ENCODE results near the gene HECW1. TPM values are rescaled to one million over a fixed set of nuclear protein-coding genes. Genes with fewer than 3 reads are reported as not detected.
A peak's percentile ranks its signal among the peaks of the same experiment; 100 is the strongest.

HECW1 gene
- total and polyA plus RNA-seq, 2 of the 8 experiments (the other 6 are each of a cell fraction or from before 2014, with no cell fraction given) = 2.9 to 12.7 TPM

DNA sequence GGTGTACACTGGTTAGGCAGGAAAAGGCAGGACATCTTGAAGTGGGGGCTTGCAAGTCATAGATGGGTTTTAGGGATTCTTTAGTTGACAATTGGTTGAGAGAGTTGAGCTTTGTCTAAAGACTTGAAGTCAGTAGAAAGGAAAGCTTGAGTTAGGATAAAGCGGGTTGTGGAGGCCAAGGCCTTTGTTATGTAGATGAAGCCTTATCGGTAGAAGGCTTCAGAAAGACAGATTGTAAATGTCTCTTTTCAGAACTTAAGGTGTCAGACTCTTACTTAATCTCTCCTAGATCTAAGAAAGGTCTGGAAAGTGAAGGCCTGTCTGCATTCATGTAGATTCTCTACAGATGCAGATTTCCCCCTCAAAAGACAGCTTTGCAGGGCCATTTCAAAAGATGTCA lies 177.4 kb downstream of the HECW1 start:
- CTCF ChIA-PET (ENCODE audit: partially characterized antibody) = interaction anchor here (1.2 to 2.1 kb wide), 5 partner anchors 10 to 349 kb away, joined by 3 to 7 read pairs (median 5); no protein-coding TSS in a partner anchor
- 30% methylated on average over 2 of the region's 2 CpGs; no CpG with 5 or more reads in 1 of the 2 experiments for WGBS, 2 experiments (ENCODE audit: extremely low coverage in 1 of 2, insufficient coverage in 1 of 2, insufficient read length in 1 of 2, insufficient replicate concordance in 2 of 2, low coverage in 1 of 2, low lambda C conversion rate in 2 of 2, missing lambda C conversion rate in 1 of 2)
- FAIRE-seq = peak; percentile 42

More for the DNA sequence above, 177.4 kb downstream of the HECW1 start:
- peak overlapping the region; percentile 94; the same call in 1 of the 2 replicates for H2BK20ac ChIP-seq (ENCODE audit: low read length)
- H3K18ac ChIP-seq (ENCODE audit: extremely low read depth, low read length) = peak overlapping the region; percentile 72; the same call in 1 of the 2 replicates
- H3K4me2 ChIP-seq (ENCODE audit: insufficient read depth in 1 of 2, low read depth in 2 of 2, low read length in 2 of 2) = no peak overlapping the region
- H3K23me2 ChIP-seq (ENCODE audit: low read depth, low read length) = no peaks in the 10 kb centered on the region
- H4K5ac ChIP-seq (ENCODE audit: insufficient read length, low read depth, low read length) = no peak overlapping the region
- TF ChIP-seq CEBPB (IDR thresholded peaks at IDR 0.05; ENCODE audit: low read depth, low read length) (no peak), POU5F1 (IDR thresholded peaks at IDR 0.05; ENCODE audit: low read depth, low read length) (peak; percentile 62; the same call in 1 of the 2 replicates)
- H3K27ac ChIP-seq (ENCODE audit: low read depth, low read length) = 0 out of 2 replicates have a peak overlapping the region, but pooled peaks have one; percentile 38
- H3K4ac ChIP-seq (replicated peaks; ENCODE audit: insufficient read length, low read depth, low read length) = no peak overlapping the region
- peak overlapping the region; percentile 86; the same call in 1 of the 2 replicates for H2BK12ac ChIP-seq (ENCODE audit: low read depth, low read length)
- H4K91ac ChIP-seq (replicated peaks; ENCODE audit: insufficient read length, low read length) = no peak overlapping the region
- no peak overlapping the region for H3K23ac ChIP-seq (ENCODE audit: insufficient read length)
- H3K79me2 ChIP-seq (ENCODE audit: control insufficient read depth in 1 of 2, insufficient read depth in 2 of 2, low read length in 2 of 2) = no peaks in the 10 kb centered on the region
- peak in 1 of 2 experiments; percentile 29 for DNase-seq (ENCODE audit: low read depth in 1 of 2, low spot score in 2 of 2)
- no peak overlapping the region for H2BK15ac ChIP-seq (ENCODE audit: low read length)
- no peak overlapping the region for H3K4me3 ChIP-seq (ENCODE audit: extremely low read depth in 1 of 4, insufficient read depth in 2 of 4, low read depth in 3 of 4, low read length in 4 of 4)
- H4K20me1 ChIP-seq (replicated peaks in 1 of 2; ENCODE audit: control insufficient read depth in 1 of 2, insufficient read depth in 2 of 2, low read length in 2 of 2) = no peaks in the 10 kb centered on the region
- POLR2A ChIA-PET (ENCODE audit: partially characterized antibody) = interaction anchor here (1.4 kb wide), 1 partner anchor 13 kb away, joined by 3 read pairs; no protein-coding TSS in a partner anchor
- H3K14ac ChIP-seq (ENCODE audit: insufficient read length) = no peak overlapping the region
- peaks cover 0 to 8% (median 0%) of the 10 kb centered on the region in 4 experiments; a peak in 2 of 8 replicates for H3K36me3 ChIP-seq (ENCODE audit: control insufficient read depth in 2 of 4, insufficient read depth in 4 of 4, low read length in 3 of 4)
- no peaks in the 10 kb centered on the region for H3K79me1 ChIP-seq (ENCODE audit: low read depth, low read length)
- H3K27me3 ChIP-seq (replicated peaks in 1 of 4; ENCODE audit: control insufficient read depth in 3 of 4, extremely low read depth in 1 of 4, insufficient read depth in 3 of 4, low read length in 3 of 4) = no peaks in the 10 kb centered on the region
- H2AFZ ChIP-seq (ENCODE audit: low read length) = no peak overlapping the region
- H3K56ac ChIP-seq (replicated peaks; ENCODE audit: insufficient read length, low read depth, low read length) = no peak overlapping the region
- H2AK5ac ChIP-seq (ENCODE audit: low read depth, low read length) = peak overlapping the region; percentile 32; the same call in 1 of the 2 replicates
- H3K9ac ChIP-seq (replicated peaks in 1 of 4; ENCODE audit: extremely low read depth in 1 of 4, low read depth in 3 of 4, low read length in 3 of 4) = no peak overlapping the region
- H3K4me1 ChIP-seq (replicated peaks in 1 of 4; ENCODE audit: control insufficient read depth in 3 of 4, insufficient read depth in 4 of 4, low read length in 3 of 4) = peaks cover 19 to 46% (median 32%) of the 10 kb centered on the region in 4 experiments
- H2BK5ac ChIP-seq (ENCODE audit: low read depth, low read length) = peak overlapping the region; percentile 55; the same call in 1 of the 2 replicates
- no peak overlapping the region for H2BK120ac ChIP-seq (replicated peaks; ENCODE audit: low read depth, low read length)
- peaks cover 3 to 5% of the 10 kb centered on the region in 2 experiments; a peak in 3 of 4 replicates for H3K9me3 ChIP-seq (ENCODE audit: insufficient read depth in 2 of 2, low read depth in 1 of 2, low read length in 1 of 2)
- no peak overlapping the region for H4K8ac ChIP-seq (ENCODE audit: extremely low read depth, insufficient read depth, low read length)

Measured in H1 (cell line).